ENCODE measurements around the gene NOM1.

NOM1 gene

DNA sequence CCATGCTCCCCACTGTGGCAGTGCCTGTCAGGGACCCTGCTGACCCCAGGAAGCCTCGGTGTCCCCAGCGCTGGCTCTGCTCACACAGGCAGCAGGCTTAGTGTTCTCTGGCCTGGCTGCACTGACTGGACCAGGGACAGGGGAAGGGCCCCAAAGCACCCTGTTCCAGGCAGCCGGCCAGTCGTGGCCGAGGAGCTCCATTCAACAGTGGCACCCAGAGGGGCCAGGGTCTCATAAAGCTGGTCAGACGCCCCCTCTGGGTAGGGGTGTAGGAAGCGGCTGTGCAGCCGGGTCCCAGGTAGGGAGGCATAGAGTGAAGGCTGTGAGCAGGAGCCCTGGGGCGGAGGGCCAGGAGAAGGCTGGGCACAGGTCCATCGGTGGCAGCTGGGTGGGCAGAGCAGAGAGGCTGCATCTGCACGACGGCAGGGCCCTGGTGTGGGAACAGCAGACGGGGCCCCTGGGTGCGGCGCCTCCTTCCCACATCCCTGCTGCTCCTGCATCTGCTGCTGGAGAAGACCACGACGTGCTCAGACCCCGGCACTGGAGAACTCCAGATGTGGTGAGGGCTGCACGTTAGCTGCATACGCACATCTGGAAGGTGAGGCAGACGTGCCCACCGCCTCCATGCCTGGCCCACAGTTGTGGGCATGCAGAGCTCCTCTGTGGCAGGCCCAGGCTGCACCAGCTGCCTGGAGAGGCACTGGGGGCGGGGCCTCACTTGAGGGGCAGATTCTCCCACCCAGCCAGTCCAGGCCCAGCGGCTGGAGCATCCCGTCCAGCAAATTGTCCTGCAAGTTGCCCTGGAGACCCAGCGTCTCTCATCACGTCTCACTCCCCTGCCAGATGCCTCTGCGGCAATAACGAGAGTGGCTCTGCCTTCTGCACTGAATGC, 35.8 kb downstream of the NOM1 start:
- no peak for DNase-seq

DNA sequence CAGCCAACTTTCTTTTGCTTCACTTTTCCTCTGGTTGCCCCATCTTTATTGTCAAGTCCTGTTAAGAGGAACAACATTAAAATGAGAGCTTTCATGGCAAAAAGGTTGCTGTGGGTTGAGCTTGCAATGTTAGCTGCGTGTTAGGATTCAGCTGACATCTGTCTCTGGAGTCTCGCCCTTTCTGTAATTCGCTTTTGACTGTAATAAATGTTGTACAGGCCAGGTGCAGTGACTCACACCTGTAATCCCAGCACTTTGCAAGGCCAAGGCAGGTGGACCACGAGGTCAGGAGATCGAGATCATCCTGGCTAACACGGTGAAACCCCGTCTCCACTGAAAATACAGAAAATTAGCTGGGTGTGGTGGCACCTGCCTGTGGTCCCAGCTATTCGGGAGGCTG, 36.9 kb downstream of the NOM1 start:
- no peak for DNase-seq

DNA sequence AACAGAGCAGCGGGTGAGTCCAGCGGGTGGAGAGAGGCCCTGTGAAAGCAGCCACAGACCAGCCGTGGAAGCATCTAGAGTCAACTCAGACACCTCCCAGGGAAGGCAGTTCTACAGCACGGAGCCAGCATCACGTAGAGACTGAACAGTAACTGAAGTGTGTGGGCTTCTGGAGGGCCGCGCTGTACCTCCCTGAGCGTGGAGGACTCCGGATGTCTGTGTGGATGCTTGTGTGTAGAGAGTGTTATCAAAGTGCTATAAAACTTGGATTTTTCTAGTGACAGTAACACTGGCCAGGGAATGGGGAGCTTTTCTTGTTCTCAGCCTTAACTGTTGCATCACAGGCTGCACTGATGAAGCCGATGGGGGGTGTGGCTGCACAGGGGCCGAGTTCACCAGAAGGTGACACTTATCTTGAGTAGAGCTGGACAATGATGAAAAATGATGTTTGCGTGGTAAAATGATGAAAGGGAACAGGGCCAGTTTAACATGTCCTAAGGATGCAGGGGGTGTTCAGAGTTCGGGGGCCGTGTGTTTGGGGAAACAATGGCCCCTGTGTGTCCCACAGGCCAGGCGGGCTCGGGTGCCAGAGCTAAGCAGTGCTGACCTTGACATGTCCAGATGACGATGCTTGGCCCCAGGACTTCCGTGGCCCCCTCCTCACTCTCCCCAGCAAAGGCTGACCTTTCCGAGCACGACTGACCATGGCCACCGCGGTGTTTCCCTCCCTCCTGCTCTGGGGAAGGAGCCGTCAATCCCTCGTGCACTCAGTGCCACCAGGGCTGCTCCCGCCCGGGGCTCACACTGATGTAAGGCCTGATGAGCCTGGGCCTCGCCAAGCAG, 39.1 kb downstream of the NOM1 start:
- no peak for DNase-seq

DNA sequence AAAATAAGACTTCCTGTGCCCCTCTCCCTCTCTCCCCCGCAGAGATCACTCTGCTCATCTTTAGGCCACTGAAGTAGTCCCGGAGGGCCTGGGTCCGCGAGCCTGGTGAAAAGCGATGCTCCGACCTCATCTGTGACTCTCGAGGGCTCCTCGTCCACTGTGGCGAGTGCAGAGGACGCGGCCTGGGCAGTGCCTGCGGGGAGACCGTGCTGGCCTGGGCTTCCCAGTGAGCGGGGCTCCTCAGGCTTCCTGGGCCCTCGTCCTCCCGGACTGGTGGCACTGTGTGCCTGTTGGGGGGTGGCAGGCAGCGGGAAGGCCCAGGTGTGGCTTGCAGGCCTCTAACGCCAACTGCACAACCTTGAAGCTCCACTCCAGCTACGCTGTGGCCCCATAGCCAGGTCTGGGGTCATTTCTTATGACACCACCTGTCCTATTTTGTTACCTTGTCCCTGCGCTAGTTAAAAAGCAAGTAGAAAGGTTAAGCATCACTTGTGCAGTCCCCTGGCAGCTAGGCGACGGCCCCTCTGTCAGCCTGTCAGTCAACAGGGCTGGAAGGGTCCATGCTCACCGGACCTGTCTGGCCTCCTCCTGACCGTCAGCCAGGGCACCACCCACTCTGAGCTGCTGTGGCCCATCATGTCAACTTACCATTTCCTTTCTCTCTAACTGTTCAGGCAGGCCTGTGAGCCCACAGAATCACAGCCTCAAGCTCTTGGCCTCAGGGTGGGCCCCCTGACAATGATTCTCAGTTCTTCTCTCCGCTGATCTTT, 40.4 kb downstream of the NOM1 start:
- no peak for DNase-seq

DNA sequence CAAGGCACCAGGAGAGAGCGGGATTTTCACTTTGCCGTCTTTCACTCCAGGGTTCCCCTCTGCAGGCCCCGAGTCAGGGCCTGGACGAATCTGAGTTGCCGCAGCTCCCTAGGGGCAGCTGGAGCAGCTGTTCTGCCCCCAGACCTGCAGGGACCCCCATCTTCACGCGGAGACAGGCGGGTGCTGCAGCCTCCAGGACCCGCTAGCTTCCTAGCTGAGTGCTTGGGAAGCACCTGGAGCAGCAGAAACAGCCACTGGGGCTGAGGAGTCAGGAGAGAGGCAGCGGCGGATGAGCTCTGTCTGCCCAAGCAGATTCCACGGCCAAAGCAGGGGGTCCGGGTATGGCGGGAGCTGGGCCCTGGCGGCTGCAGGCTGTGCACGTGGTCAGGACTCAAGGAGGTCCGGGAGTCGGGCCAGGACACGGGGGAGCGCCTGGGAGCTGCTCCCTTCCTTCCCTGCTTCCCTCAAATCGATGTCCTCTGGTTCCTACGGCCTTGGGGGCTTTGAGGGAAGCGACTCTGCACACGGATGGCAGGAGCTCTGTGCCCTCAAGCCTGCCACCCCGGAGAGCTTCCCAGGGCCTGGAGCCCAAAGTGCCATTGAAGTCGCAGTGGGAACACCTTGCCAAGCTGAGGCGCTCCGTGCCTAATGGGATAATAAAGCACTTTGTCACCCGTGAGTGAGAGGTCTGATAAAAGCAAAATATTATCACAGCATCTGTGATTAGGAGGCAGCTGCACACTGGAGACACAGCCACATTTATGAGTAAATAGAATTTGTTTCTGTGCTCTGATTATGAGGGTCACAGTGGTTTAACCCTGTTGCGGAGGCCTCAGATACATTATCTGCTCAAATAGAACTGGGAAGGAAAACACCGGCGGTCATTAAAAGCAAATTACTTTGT, 43.8 kb downstream of the NOM1 start:
- DNase-seq = no peak

DNA sequence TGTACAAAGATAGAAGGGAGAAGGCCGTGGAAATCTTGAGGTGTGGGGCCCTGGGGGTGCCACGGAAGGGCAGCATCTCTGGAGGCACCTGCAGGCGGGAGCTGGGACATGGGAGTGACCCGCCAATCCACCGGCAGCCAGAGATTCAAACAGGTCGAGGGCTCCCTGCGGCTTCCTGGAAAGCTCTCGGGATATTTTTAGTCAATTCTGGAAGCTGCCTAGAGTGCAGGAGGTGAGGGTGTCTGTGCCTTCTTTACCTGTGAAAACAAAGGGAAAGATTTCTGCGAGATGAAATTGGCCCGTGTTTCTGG, 44.4 kb downstream of the NOM1 start:
- DNase-seq = no peak

DNA sequence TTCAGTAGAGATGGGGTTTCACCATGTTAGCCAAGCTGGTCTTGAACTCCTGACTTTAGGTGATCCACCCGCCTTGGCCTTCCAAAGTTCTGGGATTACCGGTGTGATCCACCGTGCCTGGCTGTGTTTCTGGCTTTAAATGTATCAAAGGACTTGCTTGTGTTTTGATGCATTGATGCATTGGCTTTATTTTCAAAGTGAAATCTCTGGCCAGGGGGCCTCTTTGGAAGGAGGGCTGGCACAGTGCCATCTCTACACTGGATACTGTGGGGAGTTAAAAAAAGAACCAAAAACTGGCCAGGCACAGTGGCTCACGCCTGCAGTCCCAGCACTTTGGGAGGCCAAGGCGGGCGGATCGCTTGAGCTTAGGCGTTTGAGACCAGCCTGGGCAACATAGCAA, 44.9 kb downstream of the NOM1 start:
- no peak for DNase-seq

DNA sequence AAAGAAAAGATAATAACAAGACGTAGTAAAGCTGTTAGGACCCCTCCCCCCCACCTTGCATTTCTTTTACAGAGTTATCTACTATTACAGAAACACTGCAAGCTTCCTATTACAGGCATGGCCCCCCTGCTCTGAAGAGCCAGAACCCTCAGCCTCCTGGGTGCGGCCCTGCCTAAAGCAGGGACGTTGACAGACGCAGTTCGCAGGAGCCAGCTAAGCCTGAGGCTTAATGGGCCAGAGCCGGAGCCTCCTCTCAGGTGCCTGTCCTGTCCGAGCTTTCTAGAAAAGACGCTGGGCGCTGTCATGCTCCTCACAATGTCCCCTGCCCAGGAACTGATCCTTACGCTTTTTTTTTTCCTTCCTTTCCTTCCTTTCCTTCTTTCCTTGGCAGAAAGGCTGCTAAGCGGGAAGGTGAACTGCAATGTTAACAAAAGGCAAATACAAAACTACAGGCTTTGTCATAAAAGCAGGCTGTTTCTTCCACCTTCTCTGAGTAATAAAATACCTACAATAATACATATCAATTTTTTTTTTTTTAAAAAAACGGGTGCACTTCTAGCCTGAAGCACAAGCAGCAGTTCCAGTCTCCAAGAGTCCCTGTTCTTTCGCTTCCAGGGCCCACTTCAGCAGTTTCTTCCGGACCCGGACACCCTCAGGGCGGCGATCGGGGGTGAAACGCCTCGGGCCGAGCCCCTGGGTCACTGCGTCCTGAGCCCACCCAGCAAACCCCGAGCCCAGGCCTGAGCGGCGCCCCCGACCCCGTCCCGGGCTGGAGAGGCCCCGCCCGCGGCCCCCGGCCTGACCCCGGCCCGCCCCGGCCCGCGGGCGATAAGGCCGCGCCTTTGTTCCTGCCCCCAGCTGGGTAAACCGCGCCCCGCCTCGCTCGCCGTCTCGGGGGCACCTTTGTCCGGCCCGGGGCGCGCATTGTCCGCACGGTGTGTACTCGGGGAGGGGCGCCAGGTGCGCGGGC, 49.8 kb downstream of the NOM1 start:
- DNase-seq = no peak

DNA sequence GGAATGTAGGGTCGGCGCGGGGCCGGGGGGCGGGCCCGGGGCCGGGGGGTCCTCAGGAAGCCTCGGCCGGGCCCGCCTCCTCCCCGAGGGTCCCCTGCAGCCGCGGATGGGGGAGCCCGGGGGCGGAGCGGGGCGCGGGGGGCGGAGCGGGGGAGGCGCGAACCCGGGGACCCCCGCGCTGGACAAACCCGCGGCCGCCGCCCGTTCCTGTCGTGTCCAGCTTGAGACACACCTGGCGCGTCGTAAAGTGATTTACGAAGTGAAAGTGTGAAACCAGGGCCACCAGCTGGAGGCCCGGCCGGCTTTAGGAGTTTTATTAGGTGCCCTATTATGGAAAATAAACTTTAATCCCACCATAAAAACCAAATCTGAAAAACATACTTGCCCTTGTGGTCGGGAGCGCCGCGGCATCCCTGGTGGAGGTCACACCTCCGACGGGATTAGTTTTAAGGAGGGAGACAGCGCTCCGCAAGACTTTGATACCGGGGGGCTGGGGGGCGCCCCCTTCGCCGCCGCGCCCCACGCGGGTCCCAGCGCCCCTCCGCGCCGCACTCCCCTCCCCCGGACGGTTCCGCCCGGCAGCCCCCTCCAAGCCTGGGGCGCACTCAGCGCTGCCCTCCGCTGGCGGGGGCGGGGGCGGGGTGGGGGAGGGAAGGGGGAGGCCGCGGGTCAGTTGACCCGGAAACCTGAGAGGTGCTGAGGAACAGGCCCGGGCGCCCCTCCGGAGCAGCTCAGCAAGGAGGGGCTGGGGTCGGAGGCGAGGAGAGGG, 50.6 kb downstream of the NOM1 start:
- DNase-seq = no peak

DNA sequence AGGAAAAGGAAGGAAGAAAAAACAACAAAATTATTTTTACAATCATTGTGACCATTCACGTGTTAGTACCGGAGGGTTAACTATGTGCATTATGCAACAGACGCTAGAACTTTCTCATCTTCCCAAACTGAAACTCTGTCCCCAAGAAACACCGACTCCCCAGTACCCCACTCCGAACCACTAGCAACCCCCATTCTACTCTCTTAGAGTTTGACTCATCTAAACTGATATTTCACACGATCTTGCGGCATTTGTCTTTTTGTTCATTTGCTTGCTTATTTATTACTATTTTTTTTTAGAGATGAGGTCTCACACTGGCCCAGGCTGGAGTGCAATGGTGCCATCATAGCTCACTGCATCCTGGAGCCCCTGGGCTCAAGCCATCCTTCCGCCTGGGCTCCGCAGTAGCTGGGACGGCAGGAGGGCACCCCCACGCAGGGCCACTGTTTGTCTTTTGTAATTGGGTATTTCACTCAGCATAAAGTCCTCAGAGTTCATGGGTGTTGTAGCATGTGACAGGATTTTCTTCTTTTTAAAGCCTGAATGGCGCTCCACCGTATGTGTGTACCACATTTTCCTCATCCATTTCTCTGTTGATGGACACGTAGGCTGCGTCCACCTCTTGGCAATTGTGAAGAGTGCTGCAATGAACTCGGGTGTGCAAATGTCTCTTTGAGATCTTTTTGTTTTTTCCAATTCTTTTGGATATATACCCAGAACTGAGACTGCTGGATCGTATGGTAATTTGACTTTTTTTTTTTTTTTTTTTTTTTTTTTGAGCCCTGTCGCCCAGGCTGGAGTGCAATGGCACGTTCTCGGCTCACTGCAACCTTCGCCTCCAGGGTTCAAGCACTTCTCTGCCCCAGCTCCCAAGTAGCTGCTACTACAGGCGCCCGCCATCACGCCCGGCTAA, 51.5 kb downstream of the NOM1 start:
- no peak for DNase-seq

DNA sequence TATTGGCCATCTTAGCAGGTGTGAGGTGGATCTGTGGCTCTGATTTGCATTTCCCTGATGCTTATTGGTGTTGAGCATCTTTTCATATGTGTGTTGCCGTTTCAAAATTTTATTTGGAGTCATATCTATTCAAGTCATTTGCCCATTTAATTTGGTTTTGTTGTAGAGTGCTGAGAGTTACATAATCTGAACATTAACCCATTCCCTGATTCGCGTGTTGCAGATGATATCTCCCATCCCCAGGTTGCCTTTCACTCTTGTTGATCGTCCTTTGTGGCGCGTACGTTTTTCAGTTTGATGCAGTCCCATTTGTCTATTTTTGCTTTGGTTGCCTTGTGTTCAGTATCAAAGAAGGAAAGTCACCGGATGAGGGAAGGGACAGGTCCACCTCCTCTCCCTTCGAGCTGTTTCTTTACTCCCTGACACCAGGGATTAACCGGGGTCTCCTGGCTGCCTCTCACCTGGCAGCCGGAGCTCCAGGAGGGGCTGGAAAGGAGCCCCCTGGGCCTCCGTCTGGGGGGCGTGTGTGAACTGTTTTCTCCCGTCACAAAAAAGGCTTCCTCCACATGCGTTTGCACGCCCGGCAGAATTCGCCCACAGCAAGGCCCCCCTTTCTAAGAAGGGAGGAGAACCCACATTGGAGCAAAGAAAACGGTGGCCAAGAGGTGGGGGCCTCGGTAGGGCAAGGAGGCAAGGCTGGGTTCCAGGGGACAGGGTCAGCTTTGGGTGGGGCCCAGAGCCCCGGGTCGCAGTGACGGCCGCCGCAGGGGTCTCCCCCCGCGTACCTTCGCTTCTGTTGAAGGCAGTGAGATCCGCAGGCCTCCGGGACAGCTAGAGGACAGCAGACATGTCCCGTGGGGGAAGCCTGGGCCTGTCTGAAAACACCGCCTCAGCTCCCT, 52.7 kb downstream of the NOM1 start:
- no peak for DNase-seq

DNA sequence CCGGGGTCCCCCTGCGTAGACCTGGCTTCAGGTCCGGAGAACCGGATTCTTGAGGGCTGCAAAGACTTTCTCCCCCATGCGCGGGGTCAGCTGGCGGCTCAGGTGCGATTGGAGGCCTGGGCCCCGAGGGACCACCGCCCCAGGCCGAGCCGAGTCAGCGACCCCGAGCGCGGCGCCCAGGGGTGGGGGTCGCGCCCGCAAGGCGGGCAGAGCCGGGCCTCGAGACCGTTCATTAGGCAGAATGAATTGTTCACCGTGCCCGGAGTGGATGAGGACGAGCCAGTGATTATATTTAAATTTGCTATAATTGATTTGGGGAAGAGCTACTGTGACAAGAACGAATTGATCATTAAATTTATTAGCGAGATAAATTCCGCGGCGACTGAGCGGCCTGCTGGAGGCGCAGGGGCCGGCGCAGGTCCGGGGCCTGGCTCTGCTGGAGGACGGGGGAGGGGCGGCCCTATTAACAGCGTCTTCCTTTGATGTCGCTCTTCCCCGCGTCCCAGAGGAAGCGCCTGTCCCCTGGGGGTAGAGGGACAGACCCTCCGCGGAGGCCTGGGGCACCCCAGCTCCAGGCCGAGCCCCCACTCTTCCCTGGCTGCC, 53.4 kb downstream of the NOM1 start:
- no peak for DNase-seq

DNA sequence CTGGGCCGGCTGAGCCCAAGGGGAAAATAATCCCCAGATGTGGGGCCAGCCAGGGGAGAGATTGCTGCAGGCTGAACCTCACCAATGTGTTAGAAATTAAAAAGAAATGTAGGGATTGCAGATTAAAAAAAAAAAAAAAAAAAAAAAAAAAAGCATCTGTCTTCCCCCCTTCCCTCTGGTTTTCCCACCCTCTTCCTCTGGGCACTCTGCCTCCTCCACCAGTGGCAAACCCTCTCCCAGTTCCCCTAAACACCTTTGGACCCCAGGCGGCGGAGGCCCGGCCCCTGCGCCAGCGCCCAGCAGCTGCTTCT, 53.9 kb downstream of the NOM1 start:
- no peak for DNase-seq

DNA sequence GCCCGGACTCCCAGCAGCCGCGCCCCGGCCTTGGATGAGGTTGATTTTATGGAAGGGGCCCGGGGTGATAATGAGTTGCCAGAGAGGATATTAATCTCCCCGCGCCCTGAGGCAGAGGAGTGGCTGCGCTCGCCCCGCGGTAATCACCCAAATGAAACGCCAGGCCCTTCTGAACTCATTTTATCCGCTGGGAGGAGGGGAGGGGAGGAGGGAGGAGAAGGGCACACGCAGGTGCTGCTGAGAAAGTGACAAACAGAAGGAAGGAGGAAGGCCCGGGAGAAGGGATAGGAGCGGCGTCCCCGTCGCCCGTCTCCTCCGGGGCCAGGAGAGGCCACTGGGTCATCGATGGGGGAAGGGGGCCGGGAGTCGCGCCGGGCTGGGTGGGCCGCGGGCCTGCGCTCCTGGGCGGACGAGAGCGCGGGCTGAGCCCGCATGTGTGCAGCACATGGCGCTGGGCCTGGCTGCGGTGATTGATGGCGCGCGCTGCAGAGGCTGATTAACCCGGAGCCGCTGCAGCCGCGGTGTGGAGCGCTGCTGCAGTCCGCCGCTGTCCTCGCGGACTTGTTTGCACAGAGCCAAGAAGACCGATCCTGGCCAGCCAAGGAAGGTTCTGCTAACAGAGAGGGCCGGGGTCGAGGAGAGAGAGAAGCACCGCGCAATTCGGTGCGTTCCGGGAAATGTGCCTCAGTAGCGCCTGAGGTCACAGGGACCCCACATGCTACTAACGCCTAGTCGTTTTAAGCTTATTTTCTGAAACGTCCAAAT, 54.4 kb downstream of the NOM1 start:
- no peak for DNase-seq

DNA sequence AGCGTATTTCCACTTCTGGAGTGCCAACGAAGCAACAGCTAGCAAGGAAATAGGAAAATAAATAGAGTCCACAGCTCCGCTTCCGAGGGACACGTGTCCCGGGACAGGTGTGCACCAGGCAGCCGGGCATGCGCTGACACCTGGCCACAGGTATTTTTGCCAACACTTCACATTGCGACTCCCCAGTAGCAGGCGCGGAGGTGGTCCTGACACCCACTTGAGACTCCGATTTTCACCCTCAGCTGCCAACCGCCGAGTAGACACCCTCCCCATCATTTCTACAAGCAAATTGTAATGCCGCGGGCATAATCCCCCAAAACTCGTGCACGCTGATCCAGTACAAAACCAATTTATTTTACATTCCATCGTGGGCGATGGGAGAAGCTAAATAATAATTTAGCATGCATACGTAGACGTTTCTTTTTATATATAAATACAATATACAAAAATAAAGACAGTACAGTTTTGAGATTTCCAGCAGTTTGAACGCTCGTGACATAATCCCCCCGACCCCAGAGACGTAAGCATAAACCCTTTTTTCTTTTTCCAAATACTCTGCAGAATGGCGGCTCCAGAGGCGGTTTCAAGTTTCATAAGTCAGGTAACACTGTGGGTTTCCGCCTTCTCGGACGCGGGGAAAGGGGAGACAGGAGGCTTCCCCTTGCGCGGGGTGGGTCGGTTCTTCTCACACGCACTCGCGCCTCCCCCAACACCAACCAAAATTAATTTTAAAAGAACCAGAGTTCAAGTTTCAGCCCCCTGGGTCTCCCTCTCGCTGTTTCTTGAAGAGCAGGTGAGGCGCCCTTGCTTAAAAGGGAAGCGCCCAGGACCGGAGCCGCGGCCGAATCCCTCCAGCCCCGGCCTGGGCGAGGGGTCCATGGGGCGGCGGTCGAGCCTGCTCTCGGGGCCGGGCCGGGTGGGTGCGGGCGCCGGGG, 55.3 kb downstream of the NOM1 start:
- DNase-seq = no peak
